PC-3 (cell line): ENCODE data around the gene PCCA.

ENCODE experiments used
- CTCF ChIP-seq: fragments of 300-600 bp; sonication (generic); conservative IDR thresholded peaks from 2 replicates; pipeline ENCODE4 v1.5.1; 2017; ENCODE audit warnings: antibody characterized with exemption, low read depth, mild to moderate bottlenecking, low read length
- EZH2 ChIP-seq: fragments of 300-600 bp; sonication (generic); IDR thresholded peaks from one replicate; pipeline ENCODE4 v1.6.1; 2017; ENCODE audit warnings: antibody characterized with exemption, mild to moderate bottlenecking, low read length; ENCODE audit not compliant: unreplicated experiment

DNA sequence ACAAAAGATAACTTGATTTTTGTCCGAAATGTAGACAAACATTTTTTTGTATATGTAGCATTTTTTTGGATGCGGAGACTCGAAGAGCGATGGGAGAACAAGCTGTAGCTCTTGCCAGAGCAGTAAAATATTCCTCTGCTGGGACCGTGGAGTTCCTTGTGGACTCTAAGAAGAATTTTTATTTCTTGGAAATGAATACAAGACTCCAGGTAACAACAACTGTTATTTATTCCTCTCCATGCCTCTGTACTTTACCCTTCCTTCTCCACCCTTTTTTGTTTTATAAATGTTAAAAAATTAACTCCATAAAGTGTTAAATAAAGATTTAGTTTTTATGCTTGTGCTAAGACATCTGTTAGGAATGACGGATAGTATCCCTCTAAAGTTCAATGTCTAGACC is 184.2 kb downstream of the PCCA start:
- TF ChIP-seq CTCF (no peak), EZH2 (no peak)
